Astrocyte (in vitro differentiated cells and primary cell): ENCODE measurements around the gene BCL11B.

Experiments used
- EZH2 ChIP-seq: IDR thresholded peaks from 2 replicates; pipeline ENCODE4 v1.6.1; 2012; ENCODE audit warnings: mild to moderate bottlenecking, low read length, inconsistent platforms; ENCODE audit not compliant: insufficient read depth
- TF ChIP-seq, protein P1 (sequence below): IDR thresholded peaks from 2 replicates; pipeline ENCODE4 v1.5.1; 2011; ENCODE audit warnings: low read depth, mild to moderate bottlenecking, inconsistent platforms, low read length, moderate library complexity; ENCODE audit not compliant: insufficient read depth

- no peak for TF ChIP-seq EZH2
- TF ChIP-seq, protein P1, sequence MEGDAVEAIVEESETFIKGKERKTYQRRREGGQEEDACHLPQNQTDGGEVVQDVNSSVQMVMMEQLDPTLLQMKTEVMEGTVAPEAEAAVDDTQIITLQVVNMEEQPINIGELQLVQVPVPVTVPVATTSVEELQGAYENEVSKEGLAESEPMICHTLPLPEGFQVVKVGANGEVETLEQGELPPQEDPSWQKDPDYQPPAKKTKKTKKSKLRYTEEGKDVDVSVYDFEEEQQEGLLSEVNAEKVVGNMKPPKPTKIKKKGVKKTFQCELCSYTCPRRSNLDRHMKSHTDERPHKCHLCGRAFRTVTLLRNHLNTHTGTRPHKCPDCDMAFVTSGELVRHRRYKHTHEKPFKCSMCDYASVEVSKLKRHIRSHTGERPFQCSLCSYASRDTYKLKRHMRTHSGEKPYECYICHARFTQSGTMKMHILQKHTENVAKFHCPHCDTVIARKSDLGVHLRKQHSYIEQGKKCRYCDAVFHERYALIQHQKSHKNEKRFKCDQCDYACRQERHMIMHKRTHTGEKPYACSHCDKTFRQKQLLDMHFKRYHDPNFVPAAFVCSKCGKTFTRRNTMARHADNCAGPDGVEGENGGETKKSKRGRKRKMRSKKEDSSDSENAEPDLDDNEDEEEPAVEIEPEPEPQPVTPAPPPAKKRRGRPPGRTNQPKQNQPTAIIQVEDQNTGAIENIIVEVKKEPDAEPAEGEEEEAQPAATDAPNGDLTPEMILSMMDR = no peak
Measured at GRCh38 chr14:99216191-99216590, 55.8 kb downstream of the BCL11B start.
